ENCODE results near the gene FBXO24.

The FBXO24 gene

GRCh38 chr7:100626530-100627237 lies 40.6 kb downstream of the FBXO24 start:
- no peak for DNase-seq

DNA sequence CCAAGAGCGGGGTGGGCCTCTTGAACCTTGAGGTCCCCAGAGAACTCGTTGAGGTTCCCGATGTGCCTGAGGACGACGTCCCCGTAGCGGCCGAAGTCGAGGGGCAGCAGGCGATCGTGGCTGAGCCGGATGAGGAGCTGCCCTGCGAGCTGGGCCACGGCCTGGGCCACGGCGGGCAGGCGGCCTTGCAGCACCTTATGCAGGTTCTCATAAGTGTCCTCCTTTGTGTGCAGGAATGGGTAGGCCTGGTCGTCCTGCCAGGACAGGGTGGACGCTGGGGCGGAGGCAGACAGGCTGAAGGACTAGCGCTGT lies 41.1 kb downstream of the FBXO24 start:
- DNase-seq, result no peak

GRCh38 chr7:100629117-100629716 lies 43.1 kb downstream of the FBXO24 start:
- DNase-seq, result no peak

GRCh38 chr7:100630066-100630465 lies 43.9 kb downstream of the FBXO24 start:
- DNase-seq, result no peak

GRCh38 chr7:100632951-100633717 lies 47.0 kb downstream of the FBXO24 start:
- peak; percentile 60 for DNase-seq

DNA sequence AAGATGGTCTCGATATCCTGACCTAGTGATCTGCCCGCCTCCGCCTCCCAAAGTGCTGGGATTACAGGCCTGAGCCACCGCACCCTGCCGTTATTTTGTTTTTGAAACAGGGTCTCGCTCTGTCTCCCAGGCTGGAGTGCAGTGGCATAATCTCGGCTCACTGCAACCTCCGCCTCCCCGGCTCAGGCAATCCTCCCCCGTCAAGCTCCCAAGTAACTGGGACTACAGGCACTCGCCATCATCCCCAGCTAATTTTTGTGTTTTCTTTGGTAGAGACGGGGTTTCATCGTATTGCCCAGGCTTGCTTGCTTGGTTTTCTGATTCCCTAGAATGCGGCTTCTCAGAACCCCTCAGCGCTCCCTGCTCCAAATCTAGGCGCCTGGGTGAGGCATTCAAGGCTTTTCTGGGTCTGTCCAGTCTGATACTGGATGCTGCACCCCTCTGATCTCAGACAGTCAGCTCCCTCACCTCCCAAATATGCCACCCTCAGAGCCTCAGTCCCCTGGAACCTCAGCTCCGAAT lies 53.9 kb downstream of the FBXO24 start:
- no peak for DNase-seq

DNA sequence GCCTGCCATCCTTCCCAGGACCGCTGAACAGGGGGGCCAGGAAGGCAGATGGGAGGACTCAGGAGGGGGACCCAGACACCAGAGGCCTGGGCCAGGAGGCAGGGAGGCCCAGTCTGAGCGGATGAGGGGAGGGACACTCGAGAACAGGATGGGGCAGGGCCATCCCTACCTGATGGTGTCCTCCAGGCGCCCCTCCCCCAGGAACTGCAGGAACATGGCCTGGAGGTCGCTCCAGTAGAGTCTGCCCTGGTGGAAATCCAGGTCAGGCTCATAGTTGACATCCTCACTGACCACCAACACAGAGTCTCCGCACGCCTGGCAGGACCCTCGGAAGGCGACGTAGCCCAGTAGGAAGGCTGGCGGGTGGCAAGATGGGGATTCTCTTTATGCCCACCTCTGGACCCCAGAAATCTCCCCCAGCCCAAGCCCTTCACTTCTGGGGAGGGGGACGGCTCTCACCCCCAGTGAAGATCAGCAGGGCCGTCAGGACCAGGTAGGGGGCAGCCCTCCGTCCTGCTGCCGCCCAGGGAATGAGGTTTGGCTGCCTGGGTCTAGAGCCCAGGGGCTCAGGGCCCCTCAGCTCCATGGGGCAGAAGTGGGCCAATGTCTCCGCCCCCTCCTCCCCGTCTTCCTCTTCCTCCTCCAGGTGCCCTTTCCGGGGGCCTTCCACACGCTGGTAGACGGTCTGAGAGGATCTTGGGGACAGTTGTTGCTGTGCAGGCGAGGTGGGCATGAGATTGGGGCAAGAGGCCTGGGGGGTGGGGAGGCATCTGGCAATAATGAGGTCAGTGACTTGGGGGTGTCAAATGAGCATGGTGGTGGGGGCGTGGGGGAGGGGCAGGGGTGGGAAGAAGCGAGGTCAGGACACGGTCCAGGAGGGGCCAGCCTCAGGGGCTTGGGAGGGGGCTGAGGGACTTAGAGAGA lies 54.7 kb downstream of the FBXO24 start:
- DNase-seq, result no peak

DNA sequence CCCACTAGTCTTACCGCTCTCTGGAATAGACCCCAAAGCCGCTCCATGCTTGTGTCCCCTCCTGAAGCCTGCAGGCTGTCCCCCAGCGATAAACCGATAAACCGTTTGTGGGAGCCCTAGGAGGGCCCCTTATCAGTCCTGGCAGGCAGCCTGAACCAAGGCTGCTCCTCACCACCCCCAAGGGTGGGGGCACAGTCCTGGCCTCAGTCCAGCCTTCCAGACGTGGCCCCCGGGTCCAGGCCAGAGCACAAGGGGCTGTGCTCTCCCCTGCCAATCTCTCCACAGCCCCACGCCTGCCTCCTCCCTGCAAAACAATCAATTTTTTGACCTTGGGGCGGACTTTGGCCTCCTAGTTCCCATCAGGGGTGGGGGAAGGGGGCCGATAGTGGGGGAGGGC lies 55.3 kb downstream of the FBXO24 start, which contains the start of gene TFR2:
Gene TFR2 (minus strand): TSS at position 90 of the 397 bp plus-strand sequence. CDS start 43 bp downstream, at position 47.
- DNase-seq, result no peak

DNA sequence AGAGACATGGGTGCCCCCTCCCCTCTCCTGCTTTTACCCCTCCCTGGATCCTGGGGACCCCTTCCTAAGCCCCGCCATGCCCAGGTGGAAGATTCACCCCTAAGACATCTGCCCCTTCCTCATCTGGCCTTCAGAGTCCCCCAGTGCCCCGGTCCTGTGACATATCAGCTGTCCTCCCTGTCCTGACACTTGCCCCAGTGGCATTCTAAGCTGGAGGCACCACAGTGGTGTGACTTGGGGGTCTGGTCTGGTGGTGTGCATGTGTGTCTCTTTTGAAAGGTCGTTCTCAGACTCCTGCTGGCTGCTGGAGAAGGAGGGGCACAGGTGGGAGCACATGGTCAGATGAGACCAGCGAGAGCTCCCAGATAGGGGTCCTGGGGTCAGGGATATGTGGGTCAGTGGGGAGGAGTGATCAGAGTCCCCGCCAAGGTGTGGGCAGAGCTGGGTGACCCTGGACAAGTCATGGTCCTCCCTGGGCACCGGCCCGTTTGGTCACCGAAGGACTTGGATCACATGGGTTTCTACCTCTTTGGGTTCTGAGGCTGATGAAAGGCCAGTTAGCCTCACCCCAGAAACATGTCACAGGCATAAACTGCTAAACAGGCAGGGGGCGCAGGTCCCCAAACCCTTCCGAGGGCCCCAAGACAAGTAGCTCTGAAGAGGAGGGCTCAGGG lies 55.9 kb downstream of the FBXO24 start:
- no peak for DNase-seq

DNA sequence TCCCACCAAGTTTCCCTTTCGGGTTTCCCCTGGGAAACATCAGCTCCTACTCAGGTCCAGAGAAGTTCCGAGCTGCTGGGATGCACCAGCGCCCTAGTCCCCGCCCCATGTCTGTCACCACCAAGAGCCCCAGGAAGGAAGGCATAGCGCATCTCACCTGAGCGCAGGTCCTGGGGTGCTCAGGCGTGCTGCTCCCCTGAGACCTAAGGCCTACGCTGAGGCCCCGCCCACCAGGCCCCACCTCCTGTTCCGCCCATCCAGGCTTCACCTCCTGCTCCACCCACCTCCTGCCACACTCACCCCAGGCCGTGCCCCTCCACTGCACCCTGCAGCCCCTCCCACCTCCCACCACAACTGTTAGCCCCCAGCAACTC lies 56.4 kb downstream of the FBXO24 start:
- DNase-seq, result no peak

DNA sequence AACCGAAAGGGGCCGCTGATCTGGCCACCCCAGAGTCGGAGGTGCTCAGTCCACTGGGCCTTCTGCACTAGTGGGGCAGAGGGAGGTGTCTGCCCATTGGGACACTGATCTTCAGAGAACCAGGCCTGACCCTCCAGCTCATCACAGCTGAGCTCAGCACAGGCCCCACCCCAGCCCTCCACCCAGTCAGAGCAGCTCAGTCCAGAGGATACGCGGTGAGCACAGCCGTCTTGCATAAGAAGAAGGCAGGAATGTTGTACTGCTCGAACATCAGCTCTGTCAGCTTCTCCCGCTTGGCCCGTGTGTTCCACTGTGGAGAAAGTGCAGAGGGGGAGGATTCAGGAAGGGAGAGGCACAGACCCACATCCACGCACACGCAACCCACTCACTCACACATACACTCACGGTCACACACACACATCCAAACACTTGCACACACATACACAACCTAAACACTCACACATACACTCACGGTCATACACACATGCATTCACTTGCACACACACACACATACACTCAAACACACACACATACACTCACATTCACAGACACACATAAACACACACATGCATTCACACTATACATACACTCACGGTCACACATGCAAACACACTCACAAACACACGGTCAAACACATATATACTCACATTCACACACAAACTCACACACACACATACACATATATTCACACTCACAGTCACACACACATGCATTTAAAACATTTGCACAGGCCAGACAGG lies 63.9 kb downstream of the FBXO24 start:
- DNase-seq, result no peak
